DMS 273 (cell line): ENCODE results near the gene CDH13.

Source experiments
- DNase-seq: peaks from one replicate; lab custom pipeline; 2025; ENCODE audit not compliant: unreplicated experiment; lab: John Stamatoyannopoulos, UW

Gene CDH13

DNA sequence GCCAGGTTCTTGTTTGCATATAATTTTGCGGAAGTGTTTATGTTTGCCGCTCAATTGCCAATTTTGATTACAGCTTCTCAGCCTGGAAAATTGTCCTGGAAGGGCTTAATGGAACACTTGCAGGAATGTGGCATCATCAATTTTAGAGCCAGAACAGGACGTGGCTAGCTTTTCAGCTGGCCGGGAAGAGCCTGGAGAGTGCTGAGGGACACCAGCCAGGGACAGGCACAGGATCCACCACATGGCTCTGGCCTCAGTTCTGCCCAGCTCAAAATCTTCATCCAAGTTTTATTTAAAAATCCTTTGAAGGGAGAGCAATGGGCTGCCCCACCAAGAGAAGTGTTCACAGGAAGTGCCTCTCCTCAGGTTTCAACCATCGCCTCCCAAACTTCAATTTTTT lies 893.8 kb downstream of the CDH13 start:
- no peak for DNase-seq

GRCh38 chr16:83530293-83530692 lies 903.5 kb downstream of the CDH13 start:
- no peak for DNase-seq

DNA sequence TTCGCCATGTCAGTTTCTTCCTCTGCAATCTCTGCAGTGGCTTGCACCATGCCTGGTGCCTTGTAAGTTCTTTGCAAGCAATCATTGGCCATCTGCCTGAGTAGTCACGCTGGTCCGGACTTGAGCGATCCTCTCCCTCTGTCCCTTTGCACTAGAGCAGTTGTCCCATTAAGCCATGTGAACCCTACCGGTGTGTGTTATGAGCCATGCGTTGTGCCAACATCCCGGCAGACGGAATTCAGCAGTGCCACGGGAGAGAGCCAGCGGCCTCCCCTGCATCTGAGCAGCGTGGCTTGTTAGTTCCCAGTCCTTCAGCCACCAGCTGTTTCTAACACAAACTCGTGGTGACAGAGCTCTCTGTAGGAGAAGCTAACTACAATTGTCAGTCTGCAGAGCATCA lies 905.9 kb downstream of the CDH13 start:
- no peak for DNase-seq

GRCh38 chr16:83533193-83533592 lies 906.4 kb downstream of the CDH13 start:
- DNase-seq: no peak

DNA sequence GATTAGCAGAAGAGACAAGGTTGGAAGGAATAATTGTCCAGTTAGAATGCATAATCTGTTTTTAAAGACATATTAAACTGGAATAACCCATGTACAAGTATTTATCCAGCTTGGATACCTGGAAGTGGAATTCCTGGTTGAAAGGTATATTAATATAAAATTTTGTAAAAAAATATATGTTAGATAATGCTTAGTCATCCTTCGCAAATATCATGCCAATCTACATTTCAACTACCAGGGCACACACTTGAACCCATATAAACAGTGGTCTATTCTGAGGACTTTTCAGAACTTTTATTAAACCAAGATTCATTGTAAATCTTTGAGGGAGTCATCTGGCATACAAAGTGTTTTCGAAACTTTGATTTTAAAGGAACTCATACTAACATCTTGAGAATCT lies 911.9 kb downstream of the CDH13 start:
- DNase-seq: no peak

DNA sequence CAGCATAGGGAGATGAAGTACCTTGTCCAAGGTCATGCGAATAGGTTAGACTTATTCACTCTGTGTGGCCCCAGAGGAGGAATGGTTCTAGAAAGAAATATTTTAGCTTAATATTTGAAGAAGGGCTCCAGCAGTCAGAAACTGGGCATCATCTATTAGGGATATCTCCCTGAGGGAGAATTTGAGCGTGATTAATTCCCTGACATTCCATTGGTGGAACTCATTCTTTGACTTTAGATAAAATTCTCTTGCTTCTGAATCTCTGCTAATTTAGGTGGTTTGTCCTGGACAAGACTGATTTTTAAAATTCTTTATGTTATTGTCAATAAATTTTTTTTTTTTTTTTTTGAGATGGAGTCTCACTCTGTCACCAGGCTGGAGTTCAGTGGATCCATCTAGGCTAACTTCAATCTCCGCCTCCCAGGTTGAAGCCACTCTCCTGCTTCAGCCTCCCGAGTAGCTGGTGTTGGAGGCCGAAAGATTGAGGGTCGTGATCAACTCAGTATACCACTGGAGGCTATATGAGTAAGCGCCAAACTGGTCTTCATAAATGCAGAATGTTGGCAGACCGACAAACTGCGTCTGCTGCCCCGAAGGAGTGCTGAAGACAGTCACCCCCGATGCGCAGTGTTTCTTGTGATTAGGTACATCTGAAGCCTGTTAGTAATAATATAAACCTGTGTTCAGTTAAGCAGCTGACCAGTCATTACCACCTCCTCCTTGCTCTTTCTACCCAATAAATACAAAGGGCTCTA lies 913.1 kb downstream of the CDH13 start:
- DNase-seq: no peak

- no peak for DNase-seq
These were observed 914.5 kb downstream of the CDH13 start for GRCh38 chr16:83541231-83541630.

DNA sequence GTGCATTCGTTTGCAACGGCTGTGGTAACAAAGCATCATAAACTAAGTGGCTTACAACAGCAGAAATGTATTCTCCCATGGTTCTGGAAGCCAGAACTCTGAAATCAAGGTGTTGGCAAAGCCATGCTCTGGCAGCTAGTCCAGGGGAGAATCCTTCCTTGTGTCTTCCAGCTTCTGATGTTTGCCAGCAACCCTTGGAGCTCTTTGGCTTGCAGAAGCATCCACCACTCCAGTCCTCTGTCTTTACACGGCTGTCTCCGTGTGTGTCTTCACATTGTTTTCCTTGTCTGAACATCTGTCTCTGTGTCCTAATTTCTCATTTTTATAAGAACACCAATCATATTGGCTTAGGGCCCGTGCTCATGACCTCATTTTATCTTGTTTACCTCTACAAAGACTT lies 915.7 kb downstream of the CDH13 start:
- DNase-seq: no peak

GRCh38 chr16:83549316-83550182 lies 922.8 kb downstream of the CDH13 start:
- DNase-seq: no peak

DNA sequence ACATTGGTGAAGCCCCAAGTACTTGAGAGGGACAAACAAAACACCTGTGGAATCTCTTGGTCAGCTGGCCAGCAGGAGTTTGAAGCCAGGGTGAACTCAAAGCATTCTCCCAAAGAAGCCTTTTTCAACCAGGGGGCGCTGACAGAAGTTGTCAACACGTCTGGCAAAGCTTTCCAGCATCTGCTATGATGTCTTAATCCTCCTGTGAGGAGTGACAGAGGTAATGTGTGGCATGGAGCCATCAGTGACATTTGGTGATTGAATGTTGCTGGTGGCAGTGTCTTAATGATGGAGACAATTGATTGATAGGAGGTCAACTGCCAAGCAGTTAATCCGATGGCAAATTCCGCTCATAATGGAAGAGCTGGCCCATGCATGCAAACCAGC lies 923.4 kb downstream of the CDH13 start:
- peak; percentile 2 for DNase-seq

DNA sequence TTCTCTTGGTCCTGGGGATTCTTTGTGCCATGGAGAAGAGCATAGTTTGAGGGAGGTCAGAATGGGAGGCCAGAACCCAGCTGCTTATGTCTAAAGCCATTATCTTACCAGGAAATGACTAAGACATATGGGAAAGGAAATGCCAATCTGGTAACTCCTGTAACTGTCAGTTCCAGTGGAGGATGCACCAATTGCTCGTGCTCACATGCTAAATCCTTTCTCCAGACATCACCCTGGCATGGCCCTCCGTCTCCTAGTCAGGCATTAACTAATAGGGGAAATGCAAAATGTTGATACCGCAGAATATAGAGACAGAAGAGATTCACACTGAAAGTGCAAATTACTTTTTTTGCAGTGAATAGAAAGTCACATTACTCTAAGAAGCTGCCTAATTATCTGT lies 925.5 kb downstream of the CDH13 start:
- no peak for DNase-seq

DNA sequence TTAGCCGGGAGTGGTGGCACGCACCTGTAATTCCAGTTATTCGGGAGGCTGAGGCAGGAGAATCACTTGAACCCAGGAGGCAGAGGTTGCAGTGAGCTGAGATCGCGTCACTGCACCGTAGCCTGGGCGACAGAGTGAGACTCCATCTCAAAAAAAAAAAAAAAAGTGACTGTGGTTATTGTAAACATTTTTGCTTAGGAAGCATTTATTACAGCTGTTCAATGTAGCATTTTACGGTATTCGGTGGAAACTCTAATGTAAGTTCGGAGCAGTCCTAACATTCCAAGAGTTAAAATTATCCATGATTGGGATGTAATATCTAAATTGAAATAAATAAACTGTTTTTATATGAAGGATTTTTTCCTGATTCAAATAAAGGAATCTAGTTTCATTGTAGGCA lies 926.2 kb downstream of the CDH13 start:
- DNase-seq: no peak

- DNase-seq: no peak
These were observed 927.3 kb downstream of the CDH13 start for GRCh38 chr16:83554096-83554495.

GRCh38 chr16:83554540-83554939 lies 927.8 kb downstream of the CDH13 start:
- no peak for DNase-seq

- no peak for DNase-seq
These were observed 935.1 kb downstream of the CDH13 start for GRCh38 chr16:83561876-83562275.

- no peak for DNase-seq
These were observed 941.6 kb downstream of the CDH13 start for GRCh38 chr16:83568345-83568744.

DNA sequence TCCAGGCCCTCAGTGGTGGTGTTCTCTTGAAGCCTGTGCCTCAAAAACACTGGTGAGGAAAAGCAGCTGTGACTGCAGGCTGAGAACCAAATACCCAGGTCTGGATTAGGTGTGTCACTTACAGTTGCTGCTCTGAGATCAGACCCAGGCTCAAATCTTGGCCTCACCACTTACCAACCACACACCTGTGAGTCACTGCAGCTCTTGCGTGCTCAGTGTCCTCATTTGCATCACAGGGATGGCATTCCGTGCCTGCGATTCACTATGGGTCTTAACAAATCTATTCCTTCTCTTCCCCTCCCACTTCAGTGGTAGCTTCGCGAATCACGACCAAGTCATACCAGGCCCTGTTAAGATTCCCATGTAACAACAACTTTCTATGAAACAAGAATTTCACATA lies 947.6 kb downstream of the CDH13 start:
- no peak for DNase-seq

DNA sequence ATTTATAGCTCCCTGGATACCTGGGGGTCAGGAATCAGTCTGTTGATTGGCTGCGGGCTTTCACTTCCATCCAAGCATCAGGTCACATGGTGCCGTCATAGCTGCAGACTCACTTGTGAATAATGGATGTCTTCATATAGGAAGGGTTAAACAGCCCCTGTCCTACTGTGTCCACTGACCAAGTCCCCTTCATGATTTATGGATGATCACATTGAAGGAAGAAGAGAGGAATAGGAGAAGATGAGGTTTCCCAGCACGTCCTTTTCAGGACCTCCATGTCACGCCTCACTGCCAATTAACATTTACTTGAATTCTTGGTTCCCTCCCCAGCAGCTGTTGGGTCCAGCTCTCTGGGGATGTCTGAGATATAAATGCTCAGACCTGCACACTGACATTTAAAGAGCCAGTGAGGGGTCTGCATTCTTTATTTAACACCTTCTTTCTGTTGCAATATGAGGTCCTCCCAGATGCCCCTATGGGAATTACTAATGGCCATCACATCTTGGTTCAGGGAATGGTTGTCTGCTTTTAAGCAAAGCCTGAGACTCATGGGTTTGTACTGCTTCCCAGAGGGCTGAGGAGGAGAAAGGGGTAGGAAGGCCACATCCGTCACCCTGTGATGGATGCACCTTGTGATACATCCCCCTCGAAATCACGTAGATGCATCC lies 950.4 kb downstream of the CDH13 start:
- DNase-seq: no peak

- no peak for DNase-seq
These were observed 951.4 kb downstream of the CDH13 start for GRCh38 chr16:83578171-83578570.

DNA sequence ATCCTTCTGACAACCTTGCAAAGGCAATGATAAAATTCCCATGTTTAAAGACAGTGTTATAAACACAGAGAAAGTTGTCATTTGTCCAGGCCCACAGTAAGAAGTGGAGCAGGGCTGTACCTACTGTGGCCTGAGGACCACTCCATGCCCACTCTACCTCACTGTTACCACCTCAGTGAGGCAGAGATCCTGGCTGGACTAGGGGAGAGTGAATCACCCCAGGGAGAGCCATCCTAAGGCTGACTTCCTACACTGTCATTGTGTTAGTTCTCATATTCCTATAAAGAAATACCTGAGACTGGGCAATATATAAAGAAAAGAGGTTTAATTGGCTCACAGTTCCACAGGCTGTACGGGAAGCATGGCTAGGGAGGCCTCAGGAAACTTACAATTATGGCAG lies 952.3 kb downstream of the CDH13 start:
- DNase-seq: no peak

DNA sequence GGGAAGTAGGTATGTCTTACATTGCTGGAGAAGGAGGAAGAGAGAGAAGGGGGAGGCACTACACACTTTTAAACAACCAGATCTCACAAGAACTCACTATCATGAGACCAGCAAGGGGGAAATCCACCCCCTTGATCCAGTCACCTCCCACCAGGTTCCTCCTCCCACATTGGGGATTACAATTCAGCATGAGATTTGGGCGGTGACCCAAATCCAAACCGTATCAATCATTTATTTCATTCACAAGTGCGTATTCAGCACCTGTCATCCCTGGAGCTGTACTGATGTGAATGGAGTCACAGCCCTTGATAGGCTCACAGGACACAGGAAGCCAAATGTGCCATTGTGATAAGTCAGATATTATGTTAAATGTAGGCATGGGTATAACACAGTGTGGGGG lies 952.7 kb downstream of the CDH13 start:
- no peak for DNase-seq

GRCh38 chr16:83581082-83581481 lies 954.3 kb downstream of the CDH13 start:
- no peak for DNase-seq
